ENCODE results near the gene NFATC1. TPM values are rescaled to one million over a fixed set of nuclear protein-coding genes. Genes with fewer than 3 reads are reported as not detected.

NFATC1 gene
- total and polyA plus RNA-seq, 9 donors = 8.4 to 28.3 (median 12.2) TPM

GRCh38 chr18:79385326-79385707 lies 10.4 kb upstream of the NFATC1 start:
- no peaks in the 10 kb centered on the region for H3K36me3 ChIP-seq
- H3K4me1 ChIP-seq (ENCODE audit: insufficient read depth) = peaks cover 5% of the 10 kb centered on the region
- TF ChIP-seq POLR2A (IDR thresholded peaks at IDR 0.05) (no peak), EP300 (IDR thresholded peaks at IDR 0.05) (no peak), CTCF (IDR thresholded peaks at IDR 0.05) (no peak)
- no peak overlapping the region for H3K4me3 ChIP-seq
- intact Hi-C loops (cut with DNase I) = no loop called here
- H3K9me3 ChIP-seq = no peaks in the 10 kb centered on the region
- no peak for DNase-seq
- no peaks in the 10 kb centered on the region for H3K27me3 ChIP-seq
- WGBS, 3 donors = 24 to 59% (median 53%) methylated on average over 16 to 17 of the region's 17 CpGs
- H3K27ac ChIP-seq = no peak overlapping the region

GRCh38 chr18:79385708-79386341 lies 9.9 kb upstream of the NFATC1 start:
- no peaks in the 10 kb centered on the region for H3K27me3 ChIP-seq
- WGBS, 3 donors = 22 to 39% (median 26%) methylated on average over 21 of the region's 21 CpGs
- no peak for DNase-seq
- no peak for TF ChIP-seq EP300 (IDR thresholded peaks at IDR 0.05)
- TF ChIP-seq CTCF (IDR thresholded peaks at IDR 0.05) = no peak
- TF ChIP-seq POLR2A (IDR thresholded peaks at IDR 0.05) = no peak
- H3K27ac ChIP-seq = no peak overlapping the region
- intact Hi-C loops (cut with DNase I) = no loop called here
- no peaks in the 10 kb centered on the region for H3K9me3 ChIP-seq
- peaks cover 5% of the 10 kb centered on the region for H3K4me1 ChIP-seq (ENCODE audit: insufficient read depth)
- H3K36me3 ChIP-seq = no peaks in the 10 kb centered on the region
- no peak overlapping the region for H3K4me3 ChIP-seq

- Histone ChIP-seq H3K9me3 (no peaks in the 10 kb centered on the region), H3K27me3 (no peaks in the 10 kb centered on the region), H3K4me3 (no peak overlapping the region), H3K27ac (no peak overlapping the region), H3K4me1 (ENCODE audit: insufficient read depth) (peaks cover 5% of the 10 kb centered on the region), H3K36me3 (no peaks in the 10 kb centered on the region)
- intact Hi-C loops (cut with DNase I) = no loop called here
- 79 to 83% (median 80%) methylated on average over 14 of the region's 14 CpGs for WGBS, 3 donors
- no peak for TF ChIP-seq POLR2A (IDR thresholded peaks at IDR 0.05)
- no peak for TF ChIP-seq CTCF (IDR thresholded peaks at IDR 0.05)
- TF ChIP-seq EP300 (IDR thresholded peaks at IDR 0.05) = no peak
- no peak for DNase-seq
These were observed 9.2 kb upstream of the NFATC1 start for GRCh38 chr18:79386547-79386946.

GRCh38 chr18:79387214-79387613 lies 8.5 kb upstream of the NFATC1 start:
- no peaks in the 10 kb centered on the region for H3K36me3 ChIP-seq
- DNase-seq = no peak
- peaks cover 5% of the 10 kb centered on the region for H3K4me1 ChIP-seq (ENCODE audit: insufficient read depth)
- intact Hi-C loops (cut with DNase I) = no loop called here
- H3K27ac ChIP-seq = no peak overlapping the region
- H3K27me3 ChIP-seq = no peaks in the 10 kb centered on the region
- H3K9me3 ChIP-seq = no peaks in the 10 kb centered on the region
- 68 to 87% (median 74%) methylated on average over 6 of the region's 6 CpGs for WGBS, 3 donors
- no peak overlapping the region for H3K4me3 ChIP-seq
- TF ChIP-seq EP300 (IDR thresholded peaks at IDR 0.05) (no peak), CTCF (IDR thresholded peaks at IDR 0.05) (no peak), POLR2A (IDR thresholded peaks at IDR 0.05) (no peak)

Data from ovary (tissue), 9 donors.